RPMI8226 (cell line): Measurements from ENCODE around the gene KRT6B.

Experiments
- DNase-seq: peaks from one replicate; pipeline ENCODE4 v3.0.0-alpha.2; 2015

Gene KRT6B

GRCh38 chr12:52407918-52408317 lies 44.0 kb downstream of the KRT6B start:
- DNase-seq, result no peak

DNA sequence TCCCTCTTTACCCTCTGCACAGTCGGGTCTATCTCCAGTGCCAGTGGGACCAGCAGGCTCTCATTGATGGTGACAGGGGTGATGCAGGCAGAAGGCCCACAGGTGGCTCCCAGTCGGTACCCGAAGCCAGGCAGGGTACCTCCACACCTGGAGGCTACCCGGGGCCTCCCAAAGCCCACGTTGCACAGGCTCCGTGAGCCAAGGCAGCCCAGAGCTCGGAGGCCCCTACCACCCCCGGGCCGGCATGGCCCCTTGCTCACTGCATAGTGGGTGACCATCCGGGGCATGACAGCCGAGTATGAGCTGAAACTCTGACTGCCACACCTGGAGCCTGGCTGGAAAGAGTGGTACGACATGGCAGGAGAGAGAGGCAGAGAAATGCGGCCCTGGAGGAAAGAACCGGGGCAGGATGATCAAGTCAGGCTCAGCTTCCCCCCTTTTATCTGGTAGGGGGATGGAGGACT lies 46.0 kb downstream of the KRT6B start, which contains the start of gene KRT82:
Gene KRT82, minus strand, starts transcription at position 414 of the 464 bp plus-strand sequence. Its CDS starts 58 bp downstream, at position 356.
- no peak for DNase-seq

DNA sequence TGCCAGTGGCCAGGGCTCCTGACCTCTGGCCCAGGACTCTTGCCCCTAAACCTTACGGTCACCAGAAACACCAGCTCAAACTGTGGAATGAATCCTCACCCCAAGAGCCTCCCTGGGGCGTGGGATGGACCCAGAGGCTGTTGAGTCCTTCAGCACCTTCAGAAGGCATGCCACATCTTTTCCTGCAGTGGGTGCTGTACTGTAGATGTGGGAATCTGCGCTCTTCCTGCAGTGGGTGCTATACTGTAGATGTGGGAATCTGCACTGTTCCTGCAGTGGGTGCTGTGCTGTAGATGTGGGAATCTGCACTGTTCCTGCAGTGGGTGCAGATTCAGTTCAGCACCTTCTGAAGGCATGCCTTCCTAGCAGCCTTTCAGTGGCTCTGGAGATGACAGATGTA lies 47.0 kb downstream of the KRT6B start:
- DNase-seq, result no peak

DNA sequence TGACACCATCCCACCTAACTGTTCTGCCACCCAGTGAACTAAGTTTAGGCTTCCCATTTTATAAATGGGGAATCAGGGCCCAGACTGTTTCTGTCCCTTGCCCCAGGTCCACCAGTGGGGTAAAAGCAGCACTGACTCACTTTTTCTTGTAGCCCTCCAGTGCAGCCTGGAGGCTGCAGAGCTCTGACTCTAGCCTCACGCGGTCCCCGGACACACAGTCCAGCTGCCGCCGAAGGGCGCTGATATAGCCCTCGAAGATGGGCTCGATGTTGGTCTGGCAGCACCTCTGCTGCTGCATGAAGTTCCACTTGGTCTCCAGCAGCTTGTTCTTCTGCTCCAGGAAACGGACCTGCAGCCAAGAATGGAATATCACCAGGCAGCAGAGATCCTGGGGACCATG lies 48.4 kb downstream of the KRT6B start:
- no peak for DNase-seq

- no peak for DNase-seq
These were observed 48.9 kb downstream of the KRT6B start for GRCh38 chr12:52402873-52403540.

DNA sequence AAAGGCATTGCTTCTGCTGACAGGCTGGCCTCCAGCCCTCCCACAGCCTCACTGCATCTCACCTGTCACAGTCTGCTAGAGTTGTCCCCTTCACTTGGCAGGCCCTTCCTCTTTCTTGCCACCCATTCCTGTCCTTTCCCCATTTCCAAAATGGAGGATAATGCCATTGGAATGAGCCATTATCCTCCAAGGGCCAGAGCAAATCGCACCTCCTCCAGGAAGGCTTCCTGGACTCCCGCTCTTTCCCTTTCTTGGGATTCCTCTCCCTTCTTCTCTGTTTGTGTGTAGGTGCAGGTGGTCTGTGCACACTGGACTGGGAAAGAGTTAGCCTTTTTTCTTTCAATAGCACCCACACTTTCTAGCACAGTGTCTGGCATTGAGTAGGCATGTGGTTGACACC lies 49.6 kb downstream of the KRT6B start:
- no peak for DNase-seq

GRCh38 chr12:52401926-52402325 lies 50.0 kb downstream of the KRT6B start:
- no peak for DNase-seq

DNA sequence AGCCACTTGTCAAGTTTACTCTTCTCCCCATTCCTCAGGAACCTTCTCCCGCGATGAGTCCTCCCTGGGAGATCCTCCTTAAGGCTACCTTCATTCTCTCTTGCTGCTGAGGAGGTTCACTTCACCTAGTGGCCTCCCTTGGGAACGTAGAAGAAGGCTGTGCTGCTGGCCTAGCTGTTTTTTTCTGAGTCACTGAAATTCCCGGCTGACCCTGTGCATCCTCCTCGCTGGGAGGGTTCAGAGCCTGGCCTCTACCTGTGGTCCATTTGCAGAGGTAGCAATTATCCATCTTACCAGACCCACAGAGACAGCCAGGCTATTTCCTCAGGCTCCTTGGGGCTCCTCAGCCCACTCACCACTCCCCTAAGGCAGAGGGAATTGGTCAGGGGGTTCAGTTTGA lies 50.4 kb downstream of the KRT6B start:
- DNase-seq, result no peak

DNA sequence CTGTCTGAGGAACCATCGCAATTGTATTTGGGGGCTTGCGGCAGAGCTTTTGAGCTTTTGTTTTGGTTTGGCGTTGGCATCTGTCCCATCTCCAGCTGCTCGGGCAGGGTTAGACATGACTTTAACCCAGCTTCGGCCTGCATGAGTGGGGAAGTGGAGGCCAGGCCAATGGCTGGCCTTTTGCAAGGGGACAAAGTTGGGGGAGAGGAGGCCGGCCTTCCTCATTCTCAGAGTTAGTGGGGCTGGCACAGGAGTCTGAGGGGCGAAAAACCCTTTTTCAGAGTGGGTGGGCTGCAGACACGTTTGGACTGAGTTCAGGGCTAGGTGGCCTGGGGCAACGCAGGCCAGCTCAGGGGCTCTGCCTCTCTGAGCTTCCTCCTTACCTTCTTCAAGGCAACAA lies 51.0 kb downstream of the KRT6B start:
- DNase-seq, result no peak

- no peak for DNase-seq
These were observed 52.2 kb downstream of the KRT6B start for GRCh38 chr12:52399756-52400155.

- no peak for DNase-seq
These were observed 53.8 kb downstream of the KRT6B start for GRCh38 chr12:52398176-52398575.

DNA sequence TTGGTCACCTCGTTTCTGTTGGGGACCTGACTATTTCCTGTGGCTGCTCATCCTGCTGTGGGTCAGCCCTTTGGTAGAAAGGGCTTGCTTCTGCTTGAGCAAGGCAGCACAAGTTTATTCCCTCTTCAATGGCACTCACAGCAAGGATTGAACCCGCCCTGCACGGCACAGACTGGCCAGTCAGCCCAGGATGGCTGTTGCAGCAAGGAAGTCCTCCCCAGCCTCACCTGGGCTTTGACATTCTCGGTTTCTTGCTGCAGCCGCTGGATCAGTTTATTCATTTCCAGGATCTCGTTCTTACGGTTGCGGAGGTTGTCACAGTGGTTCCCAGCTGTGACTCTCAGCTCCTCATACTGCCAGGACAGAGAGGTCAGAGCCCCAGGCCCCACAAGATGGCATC lies 55.3 kb downstream of the KRT6B start:
- no peak for DNase-seq
